Panc1 (cell line): ENCODE data around the gene CSNK1G2.

ENCODE experiments used
- CTCF ChIP-seq: fragments of 450-650 bp; IDR thresholded peaks from 2 replicates; pipeline ENCODE4 v1.5.1; 2017; ENCODE audit warnings: mild to moderate bottlenecking
- POLR2AphosphoS5 ChIP-seq: IDR thresholded peaks from 2 replicates; pipeline ENCODE4 v1.6.1; 2012; ENCODE audit warnings: mild to moderate bottlenecking, low read depth, low read length, moderate library complexity
- REST ChIP-seq, 2 experiments: IDR thresholded peaks; 2 replicates each; pipeline ENCODE4 v1.6.1; 2011 to 2012; ENCODE audit warnings: low read depth in 2 of 2, control low read depth in 1 of 2, low read length in 1 of 2, mild to moderate bottlenecking in 1 of 2, moderate library complexity in 1 of 2; ENCODE audit not compliant: insufficient read depth in 1 of 2
- SIN3A ChIP-seq: IDR thresholded peaks from 2 replicates; pipeline ENCODE4 v1.6.1; 2012; ENCODE audit warnings: low read depth, mild to moderate bottlenecking, low read length, moderate library complexity, borderline replicate concordance; ENCODE audit not compliant: insufficient read depth
- TCF7L2 ChIP-seq: IDR thresholded peaks from 2 replicates; pipeline ENCODE4 v1.6.1; 2011; ENCODE audit warnings: mild to moderate bottlenecking, low read depth, low read length, inconsistent platforms

DNA sequence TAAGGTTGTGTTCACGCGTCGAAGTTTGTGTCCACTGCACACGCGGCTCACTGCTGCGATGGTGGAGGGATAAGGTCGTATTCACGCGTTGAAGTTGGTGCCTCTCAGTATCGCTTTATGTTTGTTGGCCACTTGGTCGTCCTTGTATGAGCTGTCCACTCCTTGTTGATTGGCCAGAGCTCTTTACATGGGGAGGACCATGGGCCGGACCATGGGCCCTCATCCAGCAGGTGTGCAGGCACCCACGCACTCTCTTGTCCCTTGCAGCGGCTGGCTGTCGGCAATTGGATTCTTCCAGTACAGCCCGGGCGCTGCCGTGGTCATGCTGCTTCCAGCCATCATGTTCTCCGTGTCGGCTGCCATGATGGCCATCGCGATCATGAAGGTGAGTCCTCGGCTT is 18.2 kb upstream of the CSNK1G2 start:
- no peak for TF ChIP-seq REST (IDR thresholded peaks at IDR 0.05; ENCODE audit: insufficient read depth in 1 of 2, low read depth in 2 of 2, low read length in 1 of 2)
- TF ChIP-seq CTCF = no peak
- TF ChIP-seq POLR2AphosphoS5 = no peak
- no peak for TF ChIP-seq SIN3A
- no peak for TF ChIP-seq TCF7L2
